Fibroblast of pulmonary artery (primary cell): ENCODE data around the gene SLC38A11.

Experiments used
- DNase-seq: peaks from one replicate; pipeline ENCODE4 v3.0.0-alpha.2; 2010; ENCODE audit warnings: low read depth
- H3K4me3 ChIP-seq: replicated peaks from 2 replicates; pipeline ENCODE4 v1.5.1; 2011; ENCODE audit warnings: low read depth, mild to moderate bottlenecking, control low read depth, low read length, moderate library complexity
- CTCF ChIP-seq: IDR thresholded peaks from 2 replicates; pipeline ENCODE4 v1.5.1; 2011; ENCODE audit warnings: mild to moderate bottlenecking, control low read depth, low read length, inconsistent platforms; ENCODE audit errors: missing control alignments

The SLC38A11 gene

GRCh38 chr2:164910101-164910899 lies 45.0 kb downstream of the SLC38A11 start:
- H3K4me3 ChIP-seq: no peak overlapping the region
- DNase-seq: peak; percentile 41
- no peak for TF ChIP-seq CTCF

GRCh38 chr2:164906947-164907346 lies 48.4 kb downstream of the SLC38A11 start:
- H3K4me3 ChIP-seq: no peak overlapping the region
- DNase-seq: no peak
- TF ChIP-seq CTCF: no peak

- no peak overlapping the region for H3K4me3 ChIP-seq
- no peak for DNase-seq
- TF ChIP-seq CTCF: no peak
Measured at GRCh38 chr2:164905307-164905706, 50.0 kb downstream of the SLC38A11 start.

GRCh38 chr2:164903951-164904350 lies 51.4 kb downstream of the SLC38A11 start:
- no peak overlapping the region for H3K4me3 ChIP-seq
- DNase-seq: no peak
- TF ChIP-seq CTCF: no peak

GRCh38 chr2:164903204-164903603 lies 52.1 kb downstream of the SLC38A11 start:
- peak; percentile 62 for DNase-seq
- TF ChIP-seq CTCF: no peak

GRCh38 chr2:164899121-164899520 lies 56.2 kb downstream of the SLC38A11 start:
- no peak for DNase-seq
- no peak overlapping the region for H3K4me3 ChIP-seq
- TF ChIP-seq CTCF: no peak

More at GRCh38 chr2:164903204-164903603, 52.1 kb downstream of the SLC38A11 start:
- no peak overlapping the region for H3K4me3 ChIP-seq

GRCh38 chr2:164898475-164898874 lies 56.9 kb downstream of the SLC38A11 start:
- H3K4me3 ChIP-seq: no peak overlapping the region
- TF ChIP-seq CTCF: no peak
- peak; percentile 84 for DNase-seq
